NCI-H524 (cell line): Measurements from ENCODE around the gene LHFPL3.

Source experiments
- DNase-seq, 2 experiments: peaks; one replicate each; lab custom pipeline; 2025; lab: John Stamatoyannopoulos, UW

Gene LHFPL3

DNA sequence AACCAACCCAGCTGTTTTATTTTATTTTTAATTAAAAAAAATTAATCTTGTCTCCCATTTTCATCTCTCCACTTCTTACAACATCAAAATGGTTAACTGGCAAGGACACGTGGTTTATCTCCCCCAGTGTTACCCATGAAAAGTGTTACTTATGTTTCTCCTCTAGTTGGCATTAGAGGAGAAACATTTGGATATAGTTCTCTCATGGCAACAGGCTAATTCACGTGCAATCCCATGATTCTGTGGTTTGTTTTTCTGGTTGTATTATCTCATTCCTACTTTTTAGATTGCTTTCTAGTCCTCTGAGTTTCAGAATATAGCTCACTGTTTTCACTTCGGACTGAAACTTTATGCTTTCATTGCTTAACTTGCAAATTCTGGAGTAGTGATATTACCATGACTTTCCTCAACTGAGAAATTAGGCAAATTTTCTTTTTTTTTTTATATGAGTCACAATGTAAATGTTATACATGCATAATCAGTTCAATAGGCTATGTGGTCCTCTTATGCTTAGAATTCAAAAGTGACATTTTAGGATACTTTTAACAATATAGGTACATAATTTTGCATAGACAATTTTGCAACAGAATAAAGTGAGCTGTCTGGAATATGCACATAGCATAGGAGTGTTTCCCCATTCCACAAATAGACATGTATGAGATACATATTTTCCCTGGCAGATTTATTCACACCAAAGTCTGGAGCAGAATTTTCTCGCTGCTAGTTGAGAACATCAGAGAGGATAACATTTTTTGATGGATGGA, 43.0 kb downstream of the LHFPL3 start:
- DNase-seq: no peak

DNA sequence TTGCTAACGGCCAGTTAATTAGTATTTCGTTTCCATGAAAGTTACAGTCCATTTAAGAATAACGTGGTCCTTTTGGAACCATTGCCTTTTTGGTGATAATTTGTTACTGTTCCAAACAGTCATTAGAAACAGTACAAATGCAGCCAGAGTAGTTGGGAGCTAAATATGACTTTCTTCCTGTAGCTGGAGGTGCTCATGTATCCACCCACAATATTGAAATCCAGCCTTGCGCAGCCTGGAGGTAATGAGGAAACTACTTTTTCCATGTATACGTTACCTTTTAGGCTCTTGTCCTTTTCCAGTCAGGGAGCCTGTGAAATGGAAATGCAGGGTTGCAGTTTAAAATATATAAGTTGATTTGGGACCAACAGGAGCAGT, 43.6 kb downstream of the LHFPL3 start:
- DNase-seq: no peak

DNA sequence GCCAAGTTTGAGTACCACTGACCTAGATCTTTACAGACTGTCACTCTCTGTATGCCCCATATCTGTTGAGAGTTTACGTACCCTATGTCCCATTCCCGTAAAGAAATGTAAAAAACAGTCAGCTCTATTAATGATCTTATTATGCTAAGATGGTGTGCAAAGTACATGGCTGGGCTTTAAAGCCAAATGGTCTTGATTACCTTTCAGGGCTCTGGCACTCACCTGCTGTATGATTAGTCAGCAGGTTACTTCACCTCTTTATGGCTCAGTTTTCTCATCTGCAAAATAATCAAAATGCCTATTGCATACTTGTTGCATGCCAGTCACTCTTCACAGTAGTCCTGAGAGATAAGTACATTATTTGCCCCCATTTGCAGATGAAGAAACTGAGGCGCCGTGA, 54.2 kb downstream of the LHFPL3 start:
- DNase-seq: no peak

DNA sequence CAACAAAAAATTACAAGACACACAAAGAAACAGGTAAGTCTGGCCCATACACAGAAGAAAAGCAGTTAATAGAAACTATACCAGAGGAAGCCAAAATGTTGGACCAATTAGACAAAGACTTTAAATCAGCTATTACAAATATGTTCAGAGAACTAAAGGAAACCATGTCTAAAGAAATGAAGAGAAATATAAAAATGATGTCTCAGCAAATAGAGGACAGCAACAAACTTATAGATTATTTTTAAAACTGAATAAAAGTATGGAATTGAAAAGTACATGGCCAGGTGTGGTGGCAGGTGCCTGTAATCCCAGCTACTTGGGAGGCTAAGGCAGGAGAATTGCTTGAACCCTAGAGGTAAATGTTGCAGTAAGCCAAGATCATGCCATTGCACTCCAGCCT, 58.5 kb downstream of the LHFPL3 start:
- no peak for DNase-seq

DNA sequence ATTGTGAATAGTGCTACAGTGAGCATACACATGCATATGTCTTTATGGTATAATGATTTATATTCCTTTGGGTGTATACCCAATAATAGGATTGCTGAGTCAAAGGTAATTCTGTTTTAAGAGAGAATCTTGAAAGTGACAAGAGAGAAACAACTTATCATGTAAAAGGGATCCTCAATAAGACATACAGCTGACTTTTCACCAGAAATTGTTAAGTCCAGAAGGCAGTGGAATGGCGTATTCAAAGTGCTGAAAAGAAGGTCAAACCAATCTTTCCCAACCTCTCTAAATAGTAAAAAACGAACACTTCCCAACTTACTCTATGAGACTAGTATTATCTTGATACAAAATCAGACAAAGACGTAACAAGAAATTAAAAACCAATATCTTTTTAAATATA, 59.8 kb downstream of the LHFPL3 start:
- DNase-seq: no peak

DNA sequence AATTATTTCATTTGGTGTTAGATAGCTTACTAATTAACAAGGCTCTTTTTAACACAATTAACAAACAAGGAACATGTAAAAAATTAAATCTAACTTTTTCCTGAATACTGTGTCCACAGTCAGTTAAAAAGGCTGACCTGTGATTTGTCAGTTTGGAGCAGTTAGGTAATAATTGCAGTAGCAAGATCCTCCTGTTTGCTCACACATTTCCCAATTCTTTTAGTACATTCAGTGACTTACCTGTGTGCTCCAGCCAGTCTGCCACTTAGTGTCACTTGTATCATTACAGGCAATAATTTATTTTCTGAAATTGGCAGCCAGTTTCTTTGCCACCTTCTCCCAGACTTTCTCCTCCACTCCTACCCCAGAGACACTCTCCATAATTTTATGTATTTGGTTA, 66.8 kb downstream of the LHFPL3 start:
- DNase-seq: no peak

DNA sequence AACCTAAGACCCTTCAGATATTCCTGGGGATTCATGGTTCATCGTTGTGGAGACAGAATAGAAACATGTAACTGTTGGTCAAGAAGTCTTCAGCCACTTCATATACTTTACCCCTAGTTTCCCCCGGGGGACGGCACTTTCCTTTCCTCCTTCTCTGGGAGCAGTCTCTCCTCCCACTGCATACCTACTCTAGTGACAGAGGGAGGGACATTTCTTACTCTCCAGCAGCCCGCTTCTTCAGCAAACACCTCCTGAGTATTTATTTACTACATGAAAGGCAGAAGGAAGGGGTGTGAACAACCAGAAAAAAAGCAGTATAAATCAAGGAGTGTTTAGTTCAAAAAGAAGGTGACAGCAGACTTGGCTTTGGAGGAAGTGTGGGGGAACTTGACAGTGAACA, 69.0 kb downstream of the LHFPL3 start:
- no peak for DNase-seq

DNA sequence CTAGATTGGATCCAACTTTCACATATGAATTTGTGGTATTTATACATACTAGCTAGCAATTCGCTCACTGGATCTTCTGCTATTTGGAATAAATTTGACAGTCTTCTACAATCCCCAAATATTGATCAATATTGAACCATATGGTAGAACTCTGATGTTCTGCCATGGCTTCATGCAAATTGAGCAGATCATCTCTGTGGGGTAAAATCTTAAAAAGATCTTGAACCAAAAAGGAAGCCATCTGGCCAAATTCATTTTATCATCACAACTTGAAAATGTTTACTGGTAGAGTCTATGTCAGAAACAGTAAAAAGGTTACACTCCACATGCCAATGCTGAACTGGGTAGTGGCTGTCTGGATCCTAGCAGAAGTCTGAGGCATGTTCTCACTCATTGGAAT, 80.0 kb downstream of the LHFPL3 start:
- no peak for DNase-seq

DNA sequence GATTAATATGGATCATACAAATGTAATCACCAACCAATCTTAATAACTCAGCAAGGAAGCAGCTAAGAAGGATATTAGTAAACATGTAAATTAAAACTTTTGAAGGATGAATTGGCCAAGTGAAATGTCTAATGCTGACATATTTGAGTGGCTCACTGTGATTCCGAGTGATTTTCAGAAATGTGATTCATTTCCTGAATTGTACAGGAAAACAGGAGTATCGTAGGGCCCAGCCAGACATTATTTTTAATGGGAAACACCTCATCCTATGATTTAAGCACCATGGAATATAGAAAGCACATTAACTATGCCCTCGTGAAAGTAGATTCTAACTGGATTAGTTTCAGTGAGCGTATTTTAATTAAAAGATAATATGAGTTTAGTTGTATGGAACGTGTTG, 82.3 kb downstream of the LHFPL3 start:
- DNase-seq: no peak

DNA sequence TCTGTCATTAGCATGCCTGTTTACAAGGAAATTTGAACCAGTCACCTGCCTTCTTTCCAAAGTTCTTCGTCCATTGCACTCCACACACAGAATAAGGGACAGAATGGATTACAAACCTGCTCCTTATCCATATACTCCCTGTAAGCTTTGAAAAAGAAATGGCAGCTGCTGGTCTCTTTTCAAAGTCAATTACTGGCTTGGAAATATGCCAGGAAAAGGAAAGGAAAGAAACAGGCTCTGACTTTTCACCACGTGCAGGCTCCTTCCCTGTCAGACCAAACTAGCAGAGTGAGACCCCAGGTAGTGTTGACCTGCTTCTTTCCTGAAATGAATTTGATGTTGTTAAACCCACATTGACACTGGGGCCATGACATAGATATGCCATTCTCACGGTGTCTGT, 84.5 kb downstream of the LHFPL3 start:
- DNase-seq: peak; percentile 75 to 89

DNA sequence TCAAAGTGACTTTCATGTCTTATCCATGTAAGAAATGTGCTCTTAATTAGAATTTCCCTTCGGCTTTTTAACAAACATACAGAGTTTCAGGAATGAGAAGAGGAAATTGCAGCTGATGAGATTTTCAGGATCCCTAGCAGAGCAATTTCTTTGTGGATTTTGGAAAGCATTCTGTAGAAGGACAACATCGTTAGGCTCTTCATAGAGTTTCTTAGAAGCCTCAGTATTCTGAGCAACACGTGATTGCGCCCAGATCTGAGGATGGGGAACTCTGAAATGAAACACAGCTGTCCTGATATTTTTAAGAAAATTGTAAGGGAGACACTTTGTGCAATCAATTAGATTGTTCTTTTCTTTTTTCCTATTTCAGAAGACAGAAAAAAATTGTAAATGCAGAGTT, 85.8 kb downstream of the LHFPL3 start:
- DNase-seq: no peak

DNA sequence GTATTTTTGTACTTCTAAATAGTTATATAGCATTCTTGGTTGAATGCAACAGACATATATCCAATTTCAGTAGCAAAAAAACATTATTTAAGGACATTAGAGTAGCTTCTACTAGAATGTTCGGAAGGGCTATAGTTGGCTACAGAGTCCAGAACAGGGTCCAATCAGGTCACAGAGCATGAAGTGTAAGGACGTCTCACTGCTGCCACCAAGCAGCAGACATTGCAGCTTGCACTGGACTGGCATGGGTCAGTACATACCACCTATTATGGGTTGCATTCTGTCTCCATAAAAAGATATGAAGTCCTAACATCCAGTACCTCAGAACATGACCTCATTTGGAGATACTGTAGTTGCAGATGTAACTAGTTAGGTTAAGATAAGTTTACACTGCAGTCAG, 87.3 kb downstream of the LHFPL3 start:
- DNase-seq: no peak

DNA sequence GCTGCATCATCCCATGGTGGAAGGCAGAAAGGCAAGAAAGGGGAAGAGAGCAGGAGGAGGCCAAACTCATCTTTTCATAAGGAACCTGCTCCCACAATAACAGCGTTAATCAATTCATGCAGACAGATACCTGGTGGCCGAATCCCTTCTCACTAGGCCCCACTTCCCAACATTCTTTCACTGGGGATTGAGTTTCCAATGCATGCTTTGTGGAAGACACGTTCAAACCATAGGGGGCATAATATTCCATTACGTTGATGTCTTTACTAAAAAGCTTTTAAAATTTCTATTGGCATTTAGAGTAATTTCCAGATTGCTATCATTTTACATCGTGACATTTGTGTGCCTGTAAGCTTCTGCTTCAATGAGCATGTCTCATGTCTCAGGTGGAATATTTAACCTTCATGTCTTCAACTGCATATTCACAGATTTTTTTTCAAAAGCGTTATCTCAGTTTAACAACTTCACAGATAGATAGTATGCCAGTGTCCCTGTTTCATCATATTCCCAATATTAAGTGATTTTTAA, 88.5 kb downstream of the LHFPL3 start:
- DNase-seq: no peak

DNA sequence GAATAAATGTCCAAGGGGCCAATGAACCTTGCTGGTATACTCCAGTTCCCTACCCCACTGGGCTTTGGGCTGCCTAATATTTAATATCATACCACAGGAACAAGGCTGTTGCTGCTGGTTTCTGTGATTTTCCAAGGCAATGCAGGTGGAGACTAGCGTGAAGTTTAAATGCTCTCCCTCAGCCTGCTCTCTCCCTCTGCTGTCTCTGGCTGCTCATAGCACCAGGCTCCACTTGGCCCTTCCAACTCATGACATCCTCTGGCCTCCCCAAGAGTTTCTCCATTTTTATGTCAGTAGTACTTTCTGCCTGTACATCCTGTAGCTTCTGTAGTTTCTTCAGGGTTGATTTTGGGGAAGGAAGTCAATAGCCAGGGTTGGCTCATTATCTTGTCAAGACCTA, 103.5 kb downstream of the LHFPL3 start:
- DNase-seq: no peak

DNA sequence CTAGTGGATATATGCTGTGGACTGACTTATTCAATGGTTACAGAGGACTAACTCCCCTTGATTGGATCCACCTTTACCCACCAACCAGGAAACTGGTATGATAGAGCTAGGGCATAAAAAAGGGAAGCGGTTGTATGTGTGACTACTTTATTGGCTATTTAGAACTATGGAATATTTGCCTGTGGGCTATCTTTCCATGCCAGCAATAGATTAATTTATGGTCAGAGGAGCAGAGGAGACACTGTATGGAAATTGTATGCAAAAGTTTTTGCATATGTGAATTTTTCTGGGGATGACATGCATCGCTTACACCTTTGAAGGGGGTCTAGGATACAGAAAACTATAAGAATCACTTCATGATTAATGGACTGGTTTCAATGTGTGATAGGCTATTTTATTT, 105.7 kb downstream of the LHFPL3 start:
- no peak for DNase-seq

DNA sequence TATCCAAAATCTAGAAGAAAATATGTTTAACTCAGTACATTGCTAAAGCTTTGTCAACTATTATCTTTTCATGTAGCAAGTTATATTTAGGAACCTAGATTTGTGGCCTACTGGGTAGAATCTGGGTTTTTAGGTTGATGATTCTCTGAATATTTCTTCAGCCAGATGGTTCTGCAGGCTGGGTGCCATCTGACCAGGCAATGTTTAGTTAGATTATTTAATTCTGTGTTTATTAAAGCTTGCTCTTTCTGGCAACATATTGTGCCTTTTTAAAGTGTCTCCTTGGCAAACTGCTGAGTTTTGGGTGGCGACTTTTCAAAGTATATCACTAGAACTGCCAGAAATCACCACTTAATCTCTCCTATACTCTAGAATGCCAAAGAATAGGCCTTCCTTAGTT, 114.1 kb downstream of the LHFPL3 start:
- no peak for DNase-seq

DNA sequence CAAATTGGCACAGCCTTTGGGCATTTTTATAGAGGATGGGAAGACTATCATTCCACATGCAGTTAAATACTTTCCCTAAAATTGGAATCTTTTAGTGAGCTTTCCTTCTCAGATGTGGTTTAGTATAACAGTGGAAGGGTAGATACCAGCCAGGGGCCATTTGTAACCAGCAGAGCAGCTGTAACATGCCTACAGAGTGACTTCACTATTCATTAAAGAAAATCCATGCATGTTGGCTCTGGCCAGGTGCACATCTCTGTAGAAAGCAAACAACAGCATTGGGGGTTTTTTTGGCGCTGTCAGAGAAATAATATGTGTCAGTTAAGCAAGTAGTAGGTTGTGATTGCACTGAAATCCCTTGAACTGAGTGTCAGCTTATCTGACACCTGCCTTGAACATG, 115.6 kb downstream of the LHFPL3 start:
- no peak for DNase-seq

DNA sequence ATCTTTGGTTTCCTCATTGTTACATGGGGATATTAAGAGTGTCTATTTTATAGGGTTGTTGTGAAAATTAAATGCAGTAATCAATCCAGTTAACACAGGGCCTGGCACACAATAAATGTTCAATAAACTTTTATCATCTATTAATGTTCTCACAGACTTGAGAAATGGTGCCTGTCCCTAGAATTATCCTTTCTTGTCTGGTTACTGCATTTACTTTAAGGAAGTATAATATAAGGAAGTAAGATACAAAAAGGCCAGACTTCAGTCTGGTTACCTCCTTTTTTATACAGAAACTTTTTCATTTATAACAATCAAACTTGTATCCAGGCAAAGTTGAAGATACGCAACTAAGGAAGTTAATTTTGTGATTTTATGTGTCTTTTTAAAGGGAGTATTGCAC, 117.0 kb downstream of the LHFPL3 start:
- no peak for DNase-seq

DNA sequence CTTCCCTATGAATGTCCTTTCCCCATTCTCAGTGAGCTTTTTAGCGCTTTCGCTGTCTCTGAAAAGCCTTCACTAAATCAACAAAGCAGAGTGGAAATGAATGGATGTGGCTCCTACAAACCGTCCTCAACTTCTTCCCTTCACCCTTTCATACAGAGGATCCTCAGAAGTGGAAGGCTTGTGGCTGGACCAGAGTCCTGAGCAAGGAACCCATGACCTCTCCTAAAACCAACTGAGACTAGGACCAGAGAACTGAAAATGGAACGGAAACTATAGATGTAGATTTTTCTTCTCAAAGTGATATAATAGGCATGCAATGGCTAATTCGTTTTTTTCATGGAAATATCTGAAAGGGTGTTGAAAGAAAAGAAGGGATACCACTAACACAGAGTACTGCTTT, 122.5 kb downstream of the LHFPL3 start:
- DNase-seq: no peak

DNA sequence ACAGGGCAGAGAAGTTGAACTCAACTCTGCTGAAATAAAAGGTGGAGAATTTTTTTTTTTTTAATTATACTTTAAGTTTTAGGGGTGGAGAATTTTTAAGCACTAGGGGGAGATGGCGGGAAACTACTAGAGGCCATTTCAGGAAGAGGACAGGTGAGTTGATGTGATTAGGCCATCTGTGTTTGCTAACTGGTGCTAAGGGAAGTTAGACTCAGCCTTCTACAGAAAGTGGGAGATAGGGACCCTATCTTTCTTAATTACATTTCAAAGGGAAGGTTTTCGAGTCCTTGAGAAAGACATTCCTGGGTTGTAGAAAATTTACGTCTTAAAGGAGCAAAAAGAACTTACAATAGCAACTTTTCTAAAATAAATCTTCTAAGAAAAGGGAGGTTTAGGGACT, 124.8 kb downstream of the LHFPL3 start:
- DNase-seq: no peak

DNA sequence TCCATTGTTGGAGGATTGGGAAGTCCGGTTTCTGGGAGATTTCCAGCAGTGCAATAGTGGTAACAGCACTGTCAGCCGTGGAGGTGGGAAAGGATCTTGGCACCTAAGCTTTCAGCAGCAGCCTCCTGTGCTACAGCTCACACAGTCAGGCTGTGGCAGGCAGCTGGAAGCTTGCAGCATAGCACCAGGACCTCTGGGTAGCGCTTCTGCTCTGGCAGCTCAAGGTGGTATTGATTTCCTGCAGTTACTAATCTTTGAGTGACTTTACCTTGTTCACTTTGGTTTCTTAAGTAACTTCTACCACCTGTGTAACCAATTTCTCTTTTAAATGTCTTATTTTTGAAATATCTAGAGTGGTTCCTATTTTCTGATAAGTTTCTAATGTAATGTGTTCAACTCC, 130.5 kb downstream of the LHFPL3 start:
- no peak for DNase-seq

DNA sequence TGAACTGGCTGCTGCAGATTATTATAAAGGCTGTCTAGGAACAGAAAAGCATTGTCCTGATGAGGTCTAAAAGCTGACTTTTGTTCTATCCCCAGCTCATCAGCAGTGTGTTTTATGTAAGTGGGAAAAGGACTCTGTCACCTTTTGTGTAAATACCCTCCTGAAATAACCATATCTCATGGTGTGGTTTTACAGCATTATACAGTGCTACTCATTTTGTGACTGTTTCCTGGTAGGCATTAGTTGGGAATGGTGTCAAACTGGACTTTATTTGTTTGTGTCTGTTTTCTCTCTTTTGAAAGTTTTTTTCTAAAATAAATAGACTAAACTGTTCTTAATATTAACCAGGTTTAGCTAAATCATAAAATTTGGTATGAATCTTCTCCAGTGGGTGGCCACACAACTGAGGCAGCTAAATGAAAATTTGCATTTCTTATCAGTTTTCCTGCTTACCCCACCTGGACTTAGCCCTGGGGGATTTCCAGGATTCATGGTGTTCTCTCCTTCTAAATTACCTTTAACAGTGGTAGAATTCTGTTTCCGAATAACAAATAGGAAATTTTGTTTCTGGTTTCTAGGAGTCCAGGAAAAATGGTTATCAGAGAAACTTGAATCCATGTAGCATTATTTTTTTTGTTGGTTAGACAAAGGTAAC, 140.9 kb downstream of the LHFPL3 start:
- no peak for DNase-seq

DNA sequence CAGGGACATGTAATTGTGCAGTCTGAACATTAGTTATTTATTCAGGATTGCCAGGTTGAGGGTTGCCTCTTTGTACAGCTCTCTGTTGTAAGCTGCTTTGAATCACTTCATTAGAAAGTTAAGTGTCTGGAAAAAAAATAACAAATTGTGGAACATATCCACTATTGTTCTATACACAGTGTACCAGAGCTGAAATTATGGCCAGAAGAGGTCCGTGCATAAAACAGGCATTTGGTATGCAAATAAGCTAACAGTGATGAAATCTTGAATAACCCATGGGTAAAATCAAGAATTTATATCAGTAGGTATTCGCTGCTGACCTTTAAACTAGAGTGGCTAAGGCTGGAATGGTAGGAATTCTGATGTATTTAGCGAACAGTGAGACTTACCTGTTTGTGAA, 152.1 kb downstream of the LHFPL3 start:
- no peak for DNase-seq
